Common myeloid progenitor, CD34-positive (primary cell): ENCODE measurements around the gene SPDYE6.
"Not testable (repeated sequence)": the region's sequence is repeated elsewhere in the genome, so short reads cannot be mapped to it uniquely, and the experiment has no call there.

Source experiments
- CTCF ChIA-PET: fragments of 350-600 bp; sonication (Branson Sonifier 250); formaldehyde crosslinking; loops from one replicate; lab custom pipeline; 2021; ENCODE audit warnings: antibody characterized with exemption; lab: Charles Lee
- POLR2A ChIA-PET: fragments of 350-600 bp; sonication (Branson Sonifier 250); formaldehyde crosslinking; loops from one replicate; lab custom pipeline; 2021; ENCODE audit warnings: antibody characterized with exemption; lab: Charles Lee
- DNase-seq, 3 donors: peaks; one replicate each; pipeline versions ENCODE4 v3.0.0 to v3.0.0-alpha.2; 2013
- H3K27ac ChIP-seq, 2 experiments: 1 replicate in 1 of 2; 2 replicates in 1 of 2; pipeline ENCODE4 v1.7.0; 2013; ENCODE audit warnings: inconsistent platforms in 2 of 2, low read length in 2 of 2, mild to moderate bottlenecking in 2 of 2, low read depth in 1 of 2, moderate library complexity in 1 of 2; ENCODE audit not compliant: severe bottlenecking in 2 of 2, insufficient read depth in 1 of 2, poor library complexity in 1 of 2
- H3K27me3 ChIP-seq, 5 experiments: replicated peaks in 2 of 5; 1 replicate in 3 of 5; 2 replicates in 2 of 5; pipeline versions ENCODE4 v1.6.1 to v1.7.0; 2013; ENCODE audit warnings: low read length in 4 of 5, mild to moderate bottlenecking in 2 of 5, moderate library complexity in 2 of 5, inconsistent platforms in 1 of 5; ENCODE audit not compliant: insufficient read depth in 5 of 5, control insufficient read depth in 4 of 5
- H3K36me3 ChIP-seq, 4 experiments: 1 replicate in 2 of 4; 2 replicates in 2 of 4; pipeline versions ENCODE4 v1.6.1 to v1.7.0; 2013; ENCODE audit warnings: low read length in 3 of 4, control low read depth in 1 of 4, mild to moderate bottlenecking in 1 of 4; ENCODE audit not compliant: control insufficient read depth in 4 of 4, insufficient read depth in 4 of 4
- H3K4me1 ChIP-seq, 4 experiments: 1 replicate in 3 of 4; 2 replicates in 1 of 4; pipeline versions ENCODE4 v1.6.1 to v1.7.1; 2013; ENCODE audit warnings: low read length in 3 of 4, mild to moderate bottlenecking in 3 of 4, control low read depth in 1 of 4, inconsistent platforms in 1 of 4, moderate library complexity in 1 of 4; ENCODE audit not compliant: control insufficient read depth in 4 of 4, insufficient read depth in 4 of 4; ENCODE audit errors: control extremely low read depth in 1 of 4
- H3K4me3 ChIP-seq, 7 experiments: 1 replicate in 4 of 7; 2 replicates in 3 of 7; pipeline versions ENCODE4 v1.5.1 to v1.7.0; 2013; ENCODE audit warnings: mild to moderate bottlenecking in 7 of 7, low read length in 6 of 7, moderate library complexity in 6 of 7, inconsistent platforms in 2 of 7, low read depth in 2 of 7, control low read depth in 1 of 7; ENCODE audit not compliant: insufficient read depth in 4 of 7, control insufficient read depth in 1 of 7; ENCODE audit errors: extremely low read depth in 1 of 7
- H3K9me3 ChIP-seq, 5 experiments: 1 replicate in 4 of 5; 2 replicates in 1 of 5; pipeline versions ENCODE4 v1.6.1 to v1.7.1; 2013; ENCODE audit warnings: low read length in 4 of 5, mild to moderate bottlenecking in 2 of 5, inconsistent platforms in 1 of 5, low read depth in 1 of 5, moderate library complexity in 1 of 5; ENCODE audit not compliant: control insufficient read depth in 4 of 5, insufficient read depth in 2 of 5; ENCODE audit errors: control extremely low read depth in 1 of 5
- WGBS: methylation state at CpG from one replicate; pipeline ENCODE4 v1.1.5; 2013; ENCODE audit not compliant: insufficient coverage; 5-methylcytosine and 5-hydroxymethylcytosine counted together

Gene SPDYE6

DNA sequence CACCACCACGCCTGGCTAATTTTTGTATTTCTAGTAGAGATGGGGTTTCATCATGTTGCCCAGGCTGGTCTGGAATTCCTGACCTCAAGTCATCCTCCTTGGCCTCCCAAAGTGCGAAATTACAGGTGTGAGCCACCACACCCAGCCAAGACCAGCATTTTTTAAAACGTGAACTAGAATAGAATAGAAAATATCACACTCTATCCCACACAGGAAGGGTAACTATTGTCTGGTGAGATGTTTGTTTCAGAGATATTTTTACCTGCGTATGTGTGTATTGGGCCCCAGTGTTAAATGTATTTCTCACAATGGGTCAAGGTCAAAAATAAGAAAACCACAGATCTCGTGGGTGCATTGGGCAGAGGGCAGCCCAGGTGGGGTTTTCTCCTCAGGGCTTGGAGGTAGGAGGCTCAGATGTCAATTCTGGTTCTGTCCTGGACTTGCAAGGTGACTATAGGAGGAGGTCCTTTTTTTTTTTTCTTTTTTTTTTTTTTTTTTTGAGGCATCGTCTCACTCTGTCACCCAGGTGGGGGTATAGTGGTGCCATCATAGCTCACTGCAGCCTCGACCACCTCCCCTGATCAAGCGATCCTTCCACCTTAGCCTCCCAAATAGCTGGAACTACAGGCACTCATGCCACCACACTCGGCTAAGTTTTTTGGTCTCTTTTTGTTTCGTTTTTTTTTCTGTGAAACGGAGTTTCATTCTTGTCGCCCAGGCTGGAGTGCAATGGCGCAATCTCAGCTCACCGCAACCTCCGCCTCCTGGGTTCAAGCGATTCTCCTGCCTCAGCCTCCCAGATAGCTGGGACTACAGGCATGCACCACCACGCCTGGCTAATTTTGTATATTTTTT lies 50.6 kb downstream of the SPDYE6 start:
- H3K9me3 ChIP-seq = no peaks in the 10 kb centered on the region
- no peaks in the 10 kb centered on the region for H3K27me3 ChIP-seq
- H3K36me3 ChIP-seq = peaks cover 0 to 15% (median 8%) of the 10 kb centered on the region in 4 experiments
- CTCF ChIA-PET = interaction anchor here (1.3 kb wide), 1 partner anchor 11 kb away, joined by 4 read pairs; no protein-coding TSS in a partner anchor
- peaks cover 0 to 8% (median under 1%) of the 10 kb centered on the region in 4 experiments for H3K4me1 ChIP-seq
- no peak overlapping the region for H3K4me3 ChIP-seq
- H3K27ac ChIP-seq = no peak overlapping the region
- POLR2A ChIA-PET = no interaction called here
- no peak for DNase-seq
- whole genome bisulfite sequencing = 99% methylated on average over 12 of the region's 17 CpGs

DNA sequence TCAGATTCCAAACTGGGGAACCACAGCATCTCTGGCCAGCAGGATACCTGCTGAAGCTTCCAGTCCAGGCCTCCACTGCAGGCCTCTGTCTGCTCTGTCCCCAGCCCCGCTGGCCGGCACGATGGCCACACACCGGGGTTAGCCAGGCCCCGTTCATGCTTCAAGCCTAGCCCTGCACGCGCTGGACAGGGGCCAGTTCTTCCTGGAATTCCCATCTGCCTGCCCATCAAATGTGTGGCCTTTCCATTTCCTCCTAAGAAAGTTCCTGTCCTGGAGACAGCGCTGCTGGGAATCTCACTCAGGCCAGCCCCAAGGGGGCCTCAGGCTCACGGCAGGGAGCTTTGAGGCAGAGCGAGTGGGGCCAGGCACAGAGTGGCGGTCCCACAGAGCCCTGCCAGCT lies 51.6 kb downstream of the SPDYE6 start:
- CTCF ChIA-PET = no interaction called here
- WGBS = 95% methylated on average over 9 of the region's 11 CpGs
- Histone ChIP-seq H3K4me1 (peaks cover 0 to 8% (median under 1%) of the 10 kb centered on the region in 4 experiments), H3K4me3 (no peak overlapping the region), H3K36me3 (peaks cover 0 to 10% (median 4%) of the 10 kb centered on the region in 4 experiments), H3K27me3 (no peaks in the 10 kb centered on the region), H3K9me3 (no peaks in the 10 kb centered on the region), H3K27ac (no peak overlapping the region)
- DNase-seq = no peak
- POLR2A ChIA-PET = no interaction called here

DNA sequence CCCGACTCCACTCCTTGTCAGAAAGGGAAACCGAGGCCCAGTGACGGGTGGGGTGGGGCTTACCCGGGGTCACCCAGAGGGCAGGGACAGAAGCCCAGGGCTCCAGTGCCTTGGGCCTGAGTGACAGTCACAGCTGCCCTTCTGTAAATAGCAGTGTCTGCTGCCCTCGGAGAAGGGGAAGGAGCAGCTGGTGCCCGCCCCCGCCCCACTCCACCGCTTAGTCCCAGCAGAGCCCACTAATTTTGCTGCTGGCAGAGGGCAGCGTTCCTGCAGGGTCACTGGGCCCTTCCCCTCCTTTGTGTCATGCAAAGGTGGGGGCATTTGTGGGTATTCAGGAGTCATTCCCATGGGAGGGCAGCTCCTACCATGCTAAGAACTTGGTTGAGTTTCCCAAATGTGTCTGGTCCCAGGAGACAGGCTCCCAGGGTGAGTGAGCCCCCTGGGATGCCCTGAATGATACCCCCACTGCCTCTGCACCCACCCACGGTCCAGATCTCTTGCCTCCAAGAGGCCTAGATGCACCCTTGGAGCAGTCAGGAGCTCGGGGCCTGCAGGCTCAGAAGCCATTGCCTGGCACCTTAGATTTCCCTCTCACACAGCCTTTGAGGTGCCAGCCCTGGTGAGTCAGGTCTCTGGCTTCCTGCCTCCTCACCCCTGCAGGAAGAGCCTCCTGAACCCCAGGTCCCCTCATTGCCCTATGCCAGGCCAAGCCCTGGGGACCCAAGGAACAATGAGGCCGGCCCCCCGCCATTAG lies 52.4 kb downstream of the SPDYE6 start:
- no peak overlapping the region for H3K27ac ChIP-seq
- WGBS = 94% methylated on average over 8 of the region's 13 CpGs
- H3K4me1 ChIP-seq = peaks cover 0 to 8% (median under 1%) of the 10 kb centered on the region in 4 experiments
- CTCF ChIA-PET = no interaction called here
- no peak overlapping the region for H3K4me3 ChIP-seq
- POLR2A ChIA-PET = no interaction called here
- no peak for DNase-seq
- no peaks in the 10 kb centered on the region for H3K9me3 ChIP-seq
- H3K27me3 ChIP-seq = no peaks in the 10 kb centered on the region
- H3K36me3 ChIP-seq = peaks cover 0 to 9% (median 2%) of the 10 kb centered on the region in 4 experiments

DNA sequence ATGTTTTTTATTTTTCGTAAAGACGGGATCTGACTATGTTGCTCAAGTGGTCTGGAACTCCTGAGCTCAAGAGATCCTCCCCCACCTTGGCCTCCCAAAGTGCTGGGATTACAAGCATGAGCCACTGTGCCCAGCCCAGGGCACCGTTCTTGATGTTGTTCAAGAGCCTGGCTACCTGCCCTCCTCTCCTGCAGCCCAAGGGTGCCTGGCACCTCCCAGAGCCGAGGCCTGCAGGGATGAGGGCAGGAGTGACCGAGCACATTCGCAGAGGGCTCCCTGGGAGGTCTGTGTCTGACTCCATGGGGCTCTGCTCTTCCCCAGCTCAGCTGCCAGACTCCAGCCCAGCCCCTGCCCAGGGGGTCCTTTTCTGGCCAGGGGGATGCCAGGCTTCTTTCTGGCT lies 54.2 kb downstream of the SPDYE6 start:
- ChIA-PET CTCF (interaction anchor here (0.6 to 0.8 kb wide), 2 partner anchors 21 to 22 kb away, joined by 3 to 4 read pairs; no protein-coding TSS in a partner anchor), POLR2A (no interaction called here)
- peaks cover 0 to 4% (median 0%) of the 10 kb centered on the region in 4 experiments for H3K36me3 ChIP-seq
- H3K4me1 ChIP-seq = peaks cover 0 to 5% (median under 1%) of the 10 kb centered on the region in 4 experiments
- WGBS = 97% methylated on average over 6 of the region's 6 CpGs
- no peaks in the 10 kb centered on the region for H3K9me3 ChIP-seq
- no peak for DNase-seq
- H3K27ac ChIP-seq = no peak overlapping the region
- H3K4me3 ChIP-seq = no peak overlapping the region
- no peaks in the 10 kb centered on the region for H3K27me3 ChIP-seq

DNA sequence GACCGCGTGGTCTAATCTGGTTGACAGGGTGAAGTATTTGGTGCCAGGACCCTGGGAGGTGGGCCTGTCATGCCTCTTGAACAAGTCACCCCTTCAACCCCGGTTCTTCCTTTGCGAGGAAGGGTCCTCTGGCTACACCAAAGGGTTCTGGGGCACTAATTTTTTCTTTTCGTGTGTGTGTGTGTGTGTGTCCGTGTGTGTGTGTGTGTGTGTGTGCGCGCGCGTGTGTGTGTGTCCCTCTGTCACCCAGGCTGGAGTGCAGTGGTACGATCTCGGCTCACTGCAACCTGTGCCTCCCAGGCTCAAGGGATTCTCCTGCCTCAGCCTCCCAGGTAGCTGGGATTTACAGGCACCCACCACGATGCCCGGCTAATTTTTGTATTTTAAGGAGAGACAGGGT lies 54.9 kb downstream of the SPDYE6 start:
- H3K9me3 ChIP-seq, H3K4me3 ChIP-seq, H3K27ac ChIP-seq, H3K36me3 ChIP-seq, DNase-seq, H3K4me1 ChIP-seq, H3K27me3 ChIP-seq, POLR2A ChIA-PET: not testable (repeated sequence)
- 96% methylated on average over 3 of the region's 14 CpGs for WGBS
- CTCF ChIA-PET = interaction anchor here (0.6 to 0.8 kb wide), 2 partner anchors 20 to 22 kb away, joined by 3 to 4 read pairs; no protein-coding TSS in a partner anchor

DNA sequence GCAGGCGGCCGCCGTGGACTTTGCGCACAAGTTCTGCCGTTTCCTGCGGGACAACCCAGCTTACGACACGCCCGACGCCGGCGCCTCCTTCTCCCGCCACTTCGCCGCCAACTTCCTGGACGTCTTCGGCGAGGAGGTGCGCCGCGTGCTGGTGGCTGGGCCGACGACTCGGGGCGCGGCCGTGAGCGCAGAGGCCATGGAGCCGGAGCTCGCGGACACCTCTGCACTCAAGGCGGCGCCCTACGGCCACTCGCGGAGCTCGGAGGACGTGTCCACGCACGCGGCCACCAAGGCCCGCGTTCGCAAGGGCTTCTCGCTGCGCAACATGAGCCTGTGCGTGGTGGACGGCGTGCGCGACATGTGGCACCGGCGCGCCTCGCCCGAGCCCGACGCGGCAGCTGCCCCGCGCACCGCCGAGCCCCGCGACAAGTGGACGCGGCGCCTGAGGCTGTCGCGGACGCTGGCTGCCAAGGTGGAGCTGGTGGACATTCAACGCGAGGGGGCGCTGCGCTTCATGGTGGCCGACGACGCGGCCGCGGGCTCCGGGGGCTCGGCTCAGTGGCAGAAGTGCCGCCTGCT lies 55.5 kb downstream of the SPDYE6 start:
- Histone ChIP-seq H3K4me3 (no peak overlapping the region), H3K4me1 (peaks cover 0 to under 1% (median 0%) of the 10 kb centered on the region in 4 experiments), H3K27ac (no peak overlapping the region), H3K36me3 (peaks cover 0 to 4% (median 0%) of the 10 kb centered on the region in 4 experiments), H3K9me3 (no peaks in the 10 kb centered on the region), H3K27me3 (no peaks in the 10 kb centered on the region)
- ChIA-PET POLR2A (no interaction called here), CTCF (no interaction called here)
- no peak for DNase-seq
- 94% methylated on average over 81 of the region's 84 CpGs for WGBS
